Ishikawa (cell line): ENCODE data around the gene AKR7A3.

Experiments
- CEBPB ChIP-seq: IDR thresholded peaks from 2 replicates; pipeline ENCODE4 v1.6.1; 2012
- CREB1 ChIP-seq: IDR thresholded peaks from 2 replicates; pipeline ENCODE4 v1.6.1; 2012; ENCODE audit warnings: low read depth
- EGR1 ChIP-seq: IDR thresholded peaks from 2 replicates; pipeline ENCODE4 v1.6.1; 2012
- EP300 ChIP-seq: IDR thresholded peaks from 2 replicates; pipeline ENCODE4 v1.6.1; 2012; ENCODE audit warnings: borderline replicate concordance
- RAD21 ChIP-seq: IDR thresholded peaks from 2 replicates; pipeline ENCODE4 v1.6.1; 2012; ENCODE audit warnings: low read depth
- REST ChIP-seq: IDR thresholded peaks from 2 replicates; pipeline ENCODE4 v1.6.1; 2012; ENCODE audit warnings: low read depth, mild to moderate bottlenecking
- TAF1 ChIP-seq: IDR thresholded peaks from 2 replicates; pipeline ENCODE4 v1.6.1; 2012; ENCODE audit warnings: low read depth, mild to moderate bottlenecking
- USF1 ChIP-seq: IDR thresholded peaks from 2 replicates; pipeline ENCODE4 v1.6.1; 2012
- YY1 ChIP-seq: IDR thresholded peaks from 2 replicates; pipeline ENCODE4 v1.6.1; 2012; ENCODE audit warnings: low read depth
- ZBTB7A ChIP-seq: IDR thresholded peaks from 2 replicates; pipeline ENCODE4 v1.6.1; 2012; ENCODE audit warnings: low read depth
- TF ChIP-seq, protein P1 (sequence below): IDR thresholded peaks from 2 replicates; pipeline ENCODE4 v1.6.1; 2012

DNA sequence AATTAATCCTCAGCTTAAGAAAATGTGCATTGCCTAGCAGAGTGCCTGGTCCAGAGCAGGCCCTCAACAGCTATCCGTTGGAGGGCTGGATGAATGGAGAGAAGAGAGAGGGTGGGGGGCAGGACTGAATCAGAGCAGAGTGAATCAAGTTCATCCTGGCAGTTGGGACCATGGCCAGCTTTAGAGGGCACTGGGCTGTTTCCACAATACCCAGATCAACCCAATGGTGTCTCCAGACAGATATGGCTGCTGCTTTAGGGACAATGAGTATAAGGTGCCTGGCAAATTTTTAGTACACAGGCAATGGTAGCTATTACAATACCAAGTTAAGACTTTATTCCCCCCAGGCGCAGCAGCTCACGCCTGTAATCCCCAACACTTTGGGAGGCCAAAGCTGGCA lies 54.3 kb downstream of the AKR7A3 start:
- TF ChIP-seq YY1 (no peak), REST (no peak), RAD21 (no peak), ZBTB7A (no peak), EGR1 (no peak), USF1 (no peak), TAF1 (no peak), CREB1 (no peak), CEBPB (no peak), EP300 (no peak)
- TF ChIP-seq, protein P1, sequence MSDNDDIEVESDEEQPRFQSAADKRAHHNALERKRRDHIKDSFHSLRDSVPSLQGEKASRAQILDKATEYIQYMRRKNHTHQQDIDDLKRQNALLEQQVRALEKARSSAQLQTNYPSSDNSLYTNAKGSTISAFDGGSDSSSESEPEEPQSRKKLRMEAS: no peak
